Measurements from ENCODE around the gene TACC2.

TACC2 gene

GRCh38 chr10:122151121-122151694 lies 162.2 kb downstream of the TACC2 start:
- peaks cover 26% of the 10 kb centered on the region for H3K36me3 Mint-ChIP-seq (ENCODE audit: low read depth)
- peak overlapping the region; percentile 14 for H3K27ac Mint-ChIP-seq
- TF ChIP-seq CTCF (IDR thresholded peaks at IDR 0.05): no peak
- DNase-seq: no peak
- peaks cover 12% of the 10 kb centered on the region for H3K9me3 Mint-ChIP-seq
- H3K4me3 Mint-ChIP-seq: no peak overlapping the region
- H3K27me3 Mint-ChIP-seq (ENCODE audit: low read depth, poor library complexity): no peaks in the 10 kb centered on the region
- peaks cover 90% of the 10 kb centered on the region for H3K4me1 Mint-ChIP-seq

DNA sequence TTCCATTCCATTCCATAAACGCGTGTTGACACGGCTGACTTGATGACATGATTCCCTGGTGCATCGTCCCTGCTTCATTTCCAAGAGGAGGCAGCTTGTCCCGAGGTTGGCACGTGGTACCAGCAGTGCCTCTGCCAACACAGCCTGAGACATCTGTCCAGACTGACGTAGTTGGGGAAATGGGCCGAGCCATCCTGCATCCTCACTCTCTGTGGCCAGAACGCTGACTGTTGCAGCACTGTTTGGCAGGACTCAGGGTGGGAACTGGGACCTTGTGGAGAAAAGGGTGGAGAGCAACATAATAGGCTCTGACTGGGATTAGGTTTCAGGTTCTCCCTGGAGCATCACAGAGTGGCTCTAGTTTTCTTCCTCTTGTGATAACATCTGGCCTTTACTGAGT lies 163.6 kb downstream of the TACC2 start:
- H3K27ac Mint-ChIP-seq: peak overlapping the region; percentile 47
- DNase-seq: no peak
- H3K27me3 Mint-ChIP-seq (ENCODE audit: low read depth, poor library complexity): peaks cover 3% of the 10 kb centered on the region
- H3K9me3 Mint-ChIP-seq: no peaks in the 10 kb centered on the region
- peaks cover 23% of the 10 kb centered on the region for H3K36me3 Mint-ChIP-seq (ENCODE audit: low read depth)
- no peak for TF ChIP-seq CTCF (IDR thresholded peaks at IDR 0.05)
- peaks cover 85% of the 10 kb centered on the region for H3K4me1 Mint-ChIP-seq
- no peak overlapping the region for H3K4me3 Mint-ChIP-seq

GRCh38 chr10:122154031-122154544 lies 165.1 kb downstream of the TACC2 start:
- Mint-ChIP-seq H3K27me3 (ENCODE audit: low read depth, poor library complexity) (peaks cover 3% of the 10 kb centered on the region), H3K4me1 (peaks cover 80% of the 10 kb centered on the region), H3K9me3 (no peaks in the 10 kb centered on the region), H3K27ac (peak overlapping the region; percentile 88), H3K4me3 (no peak overlapping the region), H3K36me3 (ENCODE audit: low read depth) (peaks cover 13% of the 10 kb centered on the region)
- DNase-seq: no peak
- no peak for TF ChIP-seq CTCF (IDR thresholded peaks at IDR 0.05)

- H3K27ac Mint-ChIP-seq: peak overlapping the region; percentile 11
- DNase-seq: no peak
These were observed 165.8 kb downstream of the TACC2 start for GRCh38 chr10:122154545-122155366.

GRCh38 chr10:122157451-122157850 lies 168.5 kb downstream of the TACC2 start:
- H3K9me3 Mint-ChIP-seq: no peaks in the 10 kb centered on the region
- H3K27ac Mint-ChIP-seq: no peak overlapping the region
- peaks cover 3% of the 10 kb centered on the region for H3K27me3 Mint-ChIP-seq (ENCODE audit: low read depth, poor library complexity)
- H3K36me3 Mint-ChIP-seq (ENCODE audit: low read depth): peaks cover 13% of the 10 kb centered on the region
- H3K4me3 Mint-ChIP-seq: no peak overlapping the region
- peaks cover 73% of the 10 kb centered on the region for H3K4me1 Mint-ChIP-seq
- TF ChIP-seq CTCF (IDR thresholded peaks at IDR 0.05): no peak
- DNase-seq: no peak

More at GRCh38 chr10:122154545-122155366, 165.8 kb downstream of the TACC2 start:
- H3K36me3 Mint-ChIP-seq (ENCODE audit: low read depth): peaks cover 13% of the 10 kb centered on the region
- peaks cover 3% of the 10 kb centered on the region for H3K27me3 Mint-ChIP-seq (ENCODE audit: low read depth, poor library complexity)
- H3K4me3 Mint-ChIP-seq: no peak overlapping the region
- H3K4me1 Mint-ChIP-seq: peaks cover 80% of the 10 kb centered on the region
- TF ChIP-seq CTCF (IDR thresholded peaks at IDR 0.05): no peak
- no peaks in the 10 kb centered on the region for H3K9me3 Mint-ChIP-seq

All from nephron progenitor cell (in vitro differentiated cells).